IMR-90 (cell line): ENCODE data around the gene OR4D5. TPM values are rescaled to one million over a fixed set of nuclear protein-coding genes. Genes with fewer than 3 reads are reported as not detected.

Experiments
- ATAC-seq: fragments of 200-7000 bp; cut with Tn5 transposase; 2 replicates; pipeline ENCODE4 v1.9.1; 2020; ENCODE audit warnings: low read depth, mild to moderate bottlenecking, moderate library complexity
- BruUV-seq: library from RNA; stranded (reverse); fragments of 400-500 nt; replicated peaks from 2 replicates; lab custom pipeline; 2021; lab: Mats Ljungman, UMichigan
- CTCF ChIA-PET: fragments of 300-600 bp; formaldehyde crosslinking; extraction: SDS; loops from one replicate; lab custom pipeline; 2021; ENCODE audit warnings: antibody characterized with exemption; lab: Yijun Ruan, JAX
- POLR2A ChIA-PET: fragments of 300-600 bp; sonication (Branson Sonifier 250); formaldehyde crosslinking; loops from one replicate; lab custom pipeline; 2022; ENCODE audit warnings: antibody characterized with exemption; ENCODE audit not compliant: unreplicated experiment; lab: Charles Lee
- DNase-seq: peaks from one replicate; pipeline ENCODE4 v3.0.0; 2013
- H2AFZ ChIP-seq: replicated peaks from 2 replicates; pipeline ENCODE3; 2013; ENCODE audit warnings: low read length, mild to moderate bottlenecking; ENCODE audit not compliant: poor library complexity
- H2AK5ac ChIP-seq: 2 replicates; pipeline ENCODE4 v1.6.1; 2013; ENCODE audit warnings: low read depth, low read length, inconsistent platforms
- H2AK9ac ChIP-seq: replicated peaks from 2 replicates; pipeline ENCODE3; 2013; ENCODE audit warnings: mild to moderate bottlenecking, low read depth, low read length, moderate library complexity; ENCODE audit not compliant: poor library complexity
- H2BK120ac ChIP-seq: 2 replicates; pipeline ENCODE4 v1.6.1; 2013; ENCODE audit warnings: low read depth, low read length, inconsistent platforms
- H2BK15ac ChIP-seq: 3 replicates; pipeline ENCODE4 v1.6.1; 2013; ENCODE audit warnings: low read depth, low read length, inconsistent platforms
- H2BK20ac ChIP-seq: 2 replicates; pipeline ENCODE4 v1.6.1; 2013; ENCODE audit warnings: low read depth, mild to moderate bottlenecking, inconsistent platforms, low read length, moderate library complexity
- H2BK5ac ChIP-seq: 2 replicates; pipeline ENCODE4 v1.6.1; 2013; ENCODE audit warnings: mild to moderate bottlenecking, low read depth, low read length, inconsistent platforms; ENCODE audit not compliant: poor library complexity, severe bottlenecking
- H3K14ac ChIP-seq: replicated peaks from 2 replicates; pipeline ENCODE4 v1.6.1; 2013; ENCODE audit warnings: low read depth, low read length, inconsistent platforms
- H3K18ac ChIP-seq: 2 replicates; pipeline ENCODE4 v1.6.1; 2013; ENCODE audit warnings: low read depth, low read length, control low read depth
- H3K23ac ChIP-seq: 2 replicates; pipeline ENCODE4 v1.6.1; 2013; ENCODE audit warnings: low read depth, low read length, inconsistent platforms
- H3K27ac ChIP-seq: 2 replicates; pipeline ENCODE4 v1.5.1; 2013; ENCODE audit warnings: mild to moderate bottlenecking, control low read depth, low read length; ENCODE audit not compliant: insufficient read depth
- H3K27me3 ChIP-seq: 2 replicates; pipeline ENCODE4 v1.6.1; 2013; ENCODE audit warnings: low read length; ENCODE audit not compliant: control insufficient read depth, insufficient read depth
- H3K36me3 ChIP-seq: 2 replicates; pipeline ENCODE4 v1.6.1; 2013; ENCODE audit warnings: low read length, mixed read lengths; ENCODE audit not compliant: control insufficient read depth, insufficient read depth
- H3K4ac ChIP-seq: 2 replicates; pipeline ENCODE4 v1.6.1; 2013; ENCODE audit warnings: low read depth, low read length, inconsistent platforms
- H3K4me1 ChIP-seq: 2 replicates; pipeline ENCODE4 v1.6.1; 2013; ENCODE audit warnings: low read length, mixed read lengths; ENCODE audit not compliant: control insufficient read depth, insufficient read depth
- H3K4me2 ChIP-seq: 2 replicates; pipeline ENCODE4 v1.6.1; 2013; ENCODE audit warnings: low read depth, mild to moderate bottlenecking, control low read depth, low read length, moderate library complexity
- H3K4me3 ChIP-seq: 2 replicates; pipeline ENCODE4 v1.5.1; 2013; ENCODE audit warnings: low read depth, mild to moderate bottlenecking, control low read depth, low read length, moderate library complexity; ENCODE audit not compliant: insufficient read depth
- H3K56ac ChIP-seq: 2 replicates; pipeline ENCODE4 v1.6.1; 2013; ENCODE audit warnings: low read length, inconsistent platforms; ENCODE audit not compliant: insufficient read depth; ENCODE audit errors: extremely low read depth
- H3K79me1 ChIP-seq, 2 experiments: 2 replicates each; pipeline ENCODE4 v1.6.1; 2013; ENCODE audit warnings: low read length in 2 of 2, inconsistent platforms in 1 of 2, low read depth in 1 of 2
- H3K9ac ChIP-seq: 2 replicates; pipeline ENCODE4 v1.6.1; 2013; ENCODE audit warnings: low read depth, low read length, control low read depth
- H3K9me1 ChIP-seq: 2 replicates; pipeline ENCODE4 v1.6.1; 2013; ENCODE audit warnings: low read length, inconsistent platforms; ENCODE audit not compliant: insufficient read depth
- H3K9me3 ChIP-seq: 2 replicates; pipeline ENCODE4 v1.6.1; 2013; ENCODE audit warnings: low read length; ENCODE audit not compliant: control insufficient read depth, insufficient read depth
- H4K20me1 ChIP-seq: 2 replicates; pipeline ENCODE4 v1.6.1; 2013; ENCODE audit warnings: low read length, inconsistent platforms; ENCODE audit not compliant: insufficient read depth
- H4K5ac ChIP-seq: 2 replicates; pipeline ENCODE4 v1.6.1; 2013; ENCODE audit warnings: mild to moderate bottlenecking, low read depth, low read length, control low read depth
- H4K8ac ChIP-seq, 2 experiments: 2 replicates each; pipeline ENCODE4 v1.6.1; 2013; ENCODE audit warnings: low read depth in 2 of 2, low read length in 2 of 2, control low read depth in 1 of 2, inconsistent platforms in 1 of 2
- H4K91ac ChIP-seq: 2 replicates; pipeline ENCODE4 v1.6.1; 2013; ENCODE audit warnings: low read depth, low read length, inconsistent platforms; ENCODE audit not compliant: insufficient read depth
- BHLHE40 ChIP-seq: fragments of 150-350 bp; IDR thresholded peaks from 2 replicates; pipeline ENCODE4 v1.6.1; 2016; ENCODE audit warnings: mild to moderate bottlenecking, low read depth, low read length
- CEBPB ChIP-seq: IDR thresholded peaks from 2 replicates; pipeline ENCODE4 v1.6.1; 2012; ENCODE audit warnings: low read depth, low read length, improper control_type of control experiment
- CHD1 ChIP-seq: IDR thresholded peaks from 2 replicates; pipeline ENCODE4 v1.6.1; 2012; ENCODE audit warnings: low read depth, low read length, improper control_type of control experiment
- FOS ChIP-seq: fragments of 150-350 bp; IDR thresholded peaks from 2 replicates; pipeline ENCODE4 v1.6.1; 2016; ENCODE audit warnings: low read depth, low read length
- MAFK ChIP-seq: IDR thresholded peaks from 2 replicates; pipeline ENCODE4 v1.6.1; 2012; ENCODE audit warnings: low read depth, low read length, improper control_type of control experiment
- MAZ ChIP-seq: IDR thresholded peaks from 2 replicates; pipeline ENCODE4 v1.6.1; 2012; ENCODE audit warnings: low read depth, mild to moderate bottlenecking, low read length, improper control_type of control experiment, moderate library complexity, borderline replicate concordance
- MXI1 ChIP-seq: IDR thresholded peaks from 2 replicates; pipeline ENCODE4 v1.6.1; 2012; ENCODE audit warnings: low read depth, mild to moderate bottlenecking, low read length, moderate library complexity, borderline replicate concordance
- NFE2L2 ChIP-seq: fragments of 150-350 bp; IDR thresholded peaks from 2 replicates; pipeline ENCODE4 v1.6.1; 2016; ENCODE audit warnings: low read depth, mild to moderate bottlenecking, low read length
- POLR2A ChIP-seq: IDR thresholded peaks from 2 replicates; pipeline ENCODE4 v1.6.1; 2012; ENCODE audit warnings: mild to moderate bottlenecking, low read depth, low read length
- RAD21 ChIP-seq: IDR thresholded peaks from 2 replicates; pipeline ENCODE4 v1.6.1; 2012; ENCODE audit warnings: low read length, improper control_type of control experiment
- RCOR1 ChIP-seq: IDR thresholded peaks from 2 replicates; pipeline ENCODE4 v1.6.1; 2012; ENCODE audit warnings: mild to moderate bottlenecking, low read length, improper control_type of control experiment; ENCODE audit not compliant: insufficient replicate concordance
- RFX5 ChIP-seq: IDR thresholded peaks from 2 replicates; pipeline ENCODE4 v1.8.0; 2012; ENCODE audit warnings: low read depth, mild to moderate bottlenecking, low read length, moderate library complexity
- SMC3 ChIP-seq: fragments of 150-350 bp; IDR thresholded peaks from 2 replicates; pipeline ENCODE4 v1.6.1; 2016; ENCODE audit warnings: low read depth, mild to moderate bottlenecking, antibody characterized with exemption, low read length, moderate library complexity
- WGBS, 2 experiments: methylation state at CpG; one replicate each; pipeline versions ENCODE4 v1.1.5 to v1.1.7; 2013; ENCODE audit warnings: missing lambda C conversion rate in 2 of 2; ENCODE audit not compliant: insufficient read length in 1 of 2; ENCODE audit errors: extremely low coverage in 2 of 2; 5-methylcytosine and 5-hydroxymethylcytosine counted together
- dilution Hi-C: fragments of 300-500 bp; cut with HindIII; formaldehyde crosslinking; loops from one replicate; pipeline ENCODE4 v1.14.3; 2018; ENCODE audit warnings: low sequenced_read_pairs; ENCODE audit not compliant: unreplicated experiment
- in situ Hi-C: fragments of 300-500 bp; cut with MboI; formaldehyde crosslinking; loops from 3 replicates; pipeline ENCODE4 v1.14.3; 2019; ENCODE audit warnings: low sequenced_read_pairs, inconsistent platforms, mixed read lengths
- intact Hi-C: fragments of 100-400 bp; cut with micrococcal nuclease; formaldehyde crosslinking; loops from 2 replicates; pipeline ENCODE4 v1.10.0; 2022
- polyA plus RNA-seq, 3 experiments: library from polyadenylated mRNA; depleted of rRNA; stranded (reverse); fragments of >200 nt; gene quantifications; 2 replicates each; pipeline ENCODE4 v1.2.3, GENCODE V29; 2012; ENCODE audit warnings: low replicate concordance in 1 of 3
- total RNA-seq: library from RNA; depleted of rRNA; stranded (reverse); fragments of >200 nt; gene quantifications from 2 replicates; pipeline ENCODE4 v1.2.3, GENCODE V29; 2012
- TF ChIP-seq, protein P1 (sequence below): conservative IDR thresholded peaks from 2 replicates; pipeline ENCODE4 v1.5.1; 2012; ENCODE audit warnings: mild to moderate bottlenecking, low read depth, low read length, improper control_type of control experiment
- TF ChIP-seq, protein P2 (sequence below): fragments of 150-350 bp; IDR thresholded peaks from 2 replicates; pipeline ENCODE4 v1.6.1; 2016; ENCODE audit warnings: low read depth, mild to moderate bottlenecking, low read length, moderate library complexity, borderline replicate concordance
- TF ChIP-seq, protein P3 (sequence below): fragments of 150-350 bp; IDR thresholded peaks from 2 replicates; pipeline ENCODE4 v1.6.1; 2017; ENCODE audit warnings: mild to moderate bottlenecking, antibody characterized with exemption, low read length, low read depth

OR4D5 gene
- total and polyA plus RNA-seq, 2 of the 4 experiments (the other 2 are of a cell fraction), result not detected

DNA sequence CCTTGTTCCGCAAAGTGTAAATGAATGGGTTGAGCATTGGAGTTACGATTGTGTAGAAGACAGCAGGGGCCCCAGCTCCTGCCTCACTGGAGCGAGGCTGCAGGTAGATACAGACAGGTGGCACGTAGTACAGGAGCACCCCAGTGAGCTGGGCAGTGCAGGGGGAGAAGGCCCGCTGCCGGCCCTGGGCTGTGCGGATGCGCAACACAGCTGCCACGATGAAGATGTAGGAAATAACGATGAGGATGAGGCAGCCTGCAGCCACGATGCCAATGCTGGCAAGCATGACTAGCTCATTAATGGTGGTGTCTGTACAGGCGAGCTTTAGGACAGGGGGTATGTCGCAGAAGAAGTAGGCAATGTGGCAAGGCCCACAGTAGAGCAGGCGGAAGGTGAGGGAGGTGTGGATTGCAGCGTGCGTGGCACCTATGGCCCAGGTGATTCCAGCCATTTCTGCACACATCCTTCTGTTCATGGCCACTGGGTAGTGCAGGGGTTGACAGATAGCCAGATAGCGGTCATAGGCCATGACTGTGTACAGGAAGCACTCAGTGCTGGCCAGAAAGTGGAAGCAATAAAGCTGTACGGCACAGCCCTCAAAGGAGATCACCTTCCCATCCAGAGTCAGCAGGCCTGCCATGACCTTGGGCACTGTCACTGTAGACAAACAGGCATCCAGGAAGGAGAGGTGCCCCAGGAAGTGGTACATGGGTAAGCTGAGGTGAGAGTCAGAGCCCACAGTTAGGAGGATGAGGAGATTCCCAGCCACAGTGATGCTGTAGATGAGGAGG is 37.5 kb downstream of the OR4D5 start:
- in situ Hi-C loops, result no loop called here
- Histone ChIP-seq H3K4me2 (no peak overlapping the region), H3K4me3 (no peak overlapping the region), H3K79me1 (no peaks in the 10 kb centered on the region), H2BK15ac (no peak overlapping the region), H3K36me3 (no peaks in the 10 kb centered on the region), H2AFZ (no peak overlapping the region), H3K9ac (no peak overlapping the region), H3K9me1 (no peaks in the 10 kb centered on the region), H4K91ac (no peak overlapping the region), H4K20me1 (no peaks in the 10 kb centered on the region), H2AK5ac (no peak overlapping the region), H2BK20ac (no peak overlapping the region), H2BK120ac (no peak overlapping the region), H4K5ac (no peak overlapping the region), H4K8ac (no peak overlapping the region), H3K23ac (no peak overlapping the region), H3K27ac (no peak overlapping the region), H2BK5ac (no peak overlapping the region), H2AK9ac (peak overlapping the region; percentile 61), H3K56ac (no peak overlapping the region), H3K4me1 (no peaks in the 10 kb centered on the region), H3K27me3 (no peaks in the 10 kb centered on the region), H3K9me3 (peaks cover 12% of the 10 kb centered on the region; the same call in 1 of the 2 replicates), H3K14ac (no peak overlapping the region), H3K4ac (no peak overlapping the region), H3K18ac (no peak overlapping the region)
- POLR2A ChIA-PET, result no interaction called here
- intact Hi-C loops, result no loop called here
- no TSS peak for BruUV-seq
- CTCF ChIA-PET, result no interaction called here
- dilution Hi-C loops, result no loop called here
- DNase-seq (no peak), ATAC-seq (no peak)
- 61% methylated on average over 13 of the region's 18 CpGs; no CpG with 5 or more reads in 1 of the 2 experiments for WGBS, 2 experiments
- TF ChIP-seq MAZ, result no peak
- TF ChIP-seq CHD1, result no peak
- TF ChIP-seq RAD21, result no peak
- no peak for TF ChIP-seq MXI1
- no peak for TF ChIP-seq RFX5
- TF ChIP-seq, protein P1, sequence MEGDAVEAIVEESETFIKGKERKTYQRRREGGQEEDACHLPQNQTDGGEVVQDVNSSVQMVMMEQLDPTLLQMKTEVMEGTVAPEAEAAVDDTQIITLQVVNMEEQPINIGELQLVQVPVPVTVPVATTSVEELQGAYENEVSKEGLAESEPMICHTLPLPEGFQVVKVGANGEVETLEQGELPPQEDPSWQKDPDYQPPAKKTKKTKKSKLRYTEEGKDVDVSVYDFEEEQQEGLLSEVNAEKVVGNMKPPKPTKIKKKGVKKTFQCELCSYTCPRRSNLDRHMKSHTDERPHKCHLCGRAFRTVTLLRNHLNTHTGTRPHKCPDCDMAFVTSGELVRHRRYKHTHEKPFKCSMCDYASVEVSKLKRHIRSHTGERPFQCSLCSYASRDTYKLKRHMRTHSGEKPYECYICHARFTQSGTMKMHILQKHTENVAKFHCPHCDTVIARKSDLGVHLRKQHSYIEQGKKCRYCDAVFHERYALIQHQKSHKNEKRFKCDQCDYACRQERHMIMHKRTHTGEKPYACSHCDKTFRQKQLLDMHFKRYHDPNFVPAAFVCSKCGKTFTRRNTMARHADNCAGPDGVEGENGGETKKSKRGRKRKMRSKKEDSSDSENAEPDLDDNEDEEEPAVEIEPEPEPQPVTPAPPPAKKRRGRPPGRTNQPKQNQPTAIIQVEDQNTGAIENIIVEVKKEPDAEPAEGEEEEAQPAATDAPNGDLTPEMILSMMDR, result no peak
- TF ChIP-seq, protein P2, sequence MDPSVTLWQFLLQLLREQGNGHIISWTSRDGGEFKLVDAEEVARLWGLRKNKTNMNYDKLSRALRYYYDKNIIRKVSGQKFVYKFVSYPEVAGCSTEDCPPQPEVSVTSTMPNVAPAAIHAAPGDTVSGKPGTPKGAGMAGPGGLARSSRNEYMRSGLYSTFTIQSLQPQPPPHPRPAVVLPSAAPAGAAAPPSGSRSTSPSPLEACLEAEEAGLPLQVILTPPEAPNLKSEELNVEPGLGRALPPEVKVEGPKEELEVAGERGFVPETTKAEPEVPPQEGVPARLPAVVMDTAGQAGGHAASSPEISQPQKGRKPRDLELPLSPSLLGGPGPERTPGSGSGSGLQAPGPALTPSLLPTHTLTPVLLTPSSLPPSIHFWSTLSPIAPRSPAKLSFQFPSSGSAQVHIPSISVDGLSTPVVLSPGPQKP, result no peak
- no peak for TF ChIP-seq MAFK
- TF ChIP-seq, protein P3, sequence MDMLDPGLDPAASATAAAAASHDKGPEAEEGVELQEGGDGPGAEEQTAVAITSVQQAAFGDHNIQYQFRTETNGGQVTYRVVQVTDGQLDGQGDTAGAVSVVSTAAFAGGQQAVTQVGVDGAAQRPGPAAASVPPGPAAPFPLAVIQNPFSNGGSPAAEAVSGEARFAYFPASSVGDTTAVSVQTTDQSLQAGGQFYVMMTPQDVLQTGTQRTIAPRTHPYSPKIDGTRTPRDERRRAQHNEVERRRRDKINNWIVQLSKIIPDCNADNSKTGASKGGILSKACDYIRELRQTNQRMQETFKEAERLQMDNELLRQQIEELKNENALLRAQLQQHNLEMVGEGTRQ, result no peak
- TF ChIP-seq CEBPB, result no peak
- TF ChIP-seq FOS, result no peak
- TF ChIP-seq SMC3, result no peak
- no peak for TF ChIP-seq BHLHE40
- TF ChIP-seq POLR2A, result no peak
- TF ChIP-seq NFE2L2, result no peak
- no peak for TF ChIP-seq RCOR1
